ENCODE results near the gene DUSP18.

DUSP18 gene

GRCh38 chr22:30664798-30665197 lies 2.9 kb downstream of the DUSP18 start:
- H3K27ac ChIP-seq, result no peak overlapping the region
- H3K4me3 ChIP-seq (IDR thresholded peaks at IDR 0.05; ENCODE audit: insufficient read depth, low read depth, low read length), result no peak overlapping the region
- peaks cover 8% of the 10 kb centered on the region for H3K4me1 ChIP-seq (ENCODE audit: low read depth, poor library complexity, severe bottlenecking)
- H3K27me3 ChIP-seq (ENCODE audit: insufficient read depth, low read depth), result no peaks in the 10 kb centered on the region
- H2AFZ ChIP-seq (ENCODE audit: low read depth), result no peak overlapping the region
- H3K79me2 ChIP-seq (ENCODE audit: insufficient read depth, low read depth), result no peaks in the 10 kb centered on the region
- H4K20me1 ChIP-seq (ENCODE audit: insufficient read depth), result no peaks in the 10 kb centered on the region
- no peak for TF ChIP-seq CTCF (conservative IDR thresholded peaks at IDR 0.05; ENCODE audit: low read depth, low read length)
- H3K36me3 ChIP-seq (ENCODE audit: insufficient read depth), result no peaks in the 10 kb centered on the region
- no peak overlapping the region for H3K4me2 ChIP-seq
- H3K9ac ChIP-seq, result no peak overlapping the region

- H3K79me2 ChIP-seq (ENCODE audit: insufficient read depth, low read depth), result no peaks in the 10 kb centered on the region
- H3K9ac ChIP-seq, result no peak overlapping the region
- H3K4me1 ChIP-seq (ENCODE audit: low read depth, poor library complexity, severe bottlenecking), result peaks cover 5% of the 10 kb centered on the region
- no peak overlapping the region for H3K4me3 ChIP-seq (IDR thresholded peaks at IDR 0.05; ENCODE audit: insufficient read depth, low read depth, low read length)
- no peak overlapping the region for H3K4me2 ChIP-seq
- no peak overlapping the region for H2AFZ ChIP-seq (ENCODE audit: low read depth)
- no peaks in the 10 kb centered on the region for H3K36me3 ChIP-seq (ENCODE audit: insufficient read depth)
- no peak overlapping the region for H3K27ac ChIP-seq
- H3K27me3 ChIP-seq (ENCODE audit: insufficient read depth, low read depth), result no peaks in the 10 kb centered on the region
- no peaks in the 10 kb centered on the region for H4K20me1 ChIP-seq (ENCODE audit: insufficient read depth)
- TF ChIP-seq CTCF (conservative IDR thresholded peaks at IDR 0.05; ENCODE audit: low read depth, low read length), result no peak
Observed at GRCh38 chr22:30662040-30662439, 5.6 kb downstream of the DUSP18 start.

GRCh38 chr22:30655532-30655931 lies 12.1 kb downstream of the DUSP18 start:
- H3K4me3 ChIP-seq (IDR thresholded peaks at IDR 0.05; ENCODE audit: insufficient read depth, low read depth, low read length), result no peak overlapping the region
- no peak for TF ChIP-seq CTCF (conservative IDR thresholded peaks at IDR 0.05; ENCODE audit: low read depth, low read length)
- H3K9ac ChIP-seq, result no peak overlapping the region
- H3K4me1 ChIP-seq (ENCODE audit: low read depth, poor library complexity, severe bottlenecking), result no peaks in the 10 kb centered on the region
- no peaks in the 10 kb centered on the region for H3K79me2 ChIP-seq (ENCODE audit: insufficient read depth, low read depth)
- H2AFZ ChIP-seq (ENCODE audit: low read depth), result no peak overlapping the region
- H3K36me3 ChIP-seq (ENCODE audit: insufficient read depth), result no peaks in the 10 kb centered on the region
- H3K27ac ChIP-seq, result no peak overlapping the region
- no peak overlapping the region for H3K4me2 ChIP-seq
- no peaks in the 10 kb centered on the region for H4K20me1 ChIP-seq (ENCODE audit: insufficient read depth)
- no peaks in the 10 kb centered on the region for H3K27me3 ChIP-seq (ENCODE audit: insufficient read depth, low read depth)

- no peak for TF ChIP-seq CTCF (conservative IDR thresholded peaks at IDR 0.05; ENCODE audit: low read depth, low read length)
- H4K20me1 ChIP-seq (ENCODE audit: insufficient read depth), result no peaks in the 10 kb centered on the region
- H3K9ac ChIP-seq, result no peak overlapping the region
- H3K79me2 ChIP-seq (ENCODE audit: insufficient read depth, low read depth), result no peaks in the 10 kb centered on the region
- H3K4me2 ChIP-seq, result no peak overlapping the region
- no peaks in the 10 kb centered on the region for H3K36me3 ChIP-seq (ENCODE audit: insufficient read depth)
- no peaks in the 10 kb centered on the region for H3K4me1 ChIP-seq (ENCODE audit: low read depth, poor library complexity, severe bottlenecking)
- H3K27me3 ChIP-seq (ENCODE audit: insufficient read depth, low read depth), result no peaks in the 10 kb centered on the region
- no peak overlapping the region for H3K27ac ChIP-seq
- no peak overlapping the region for H2AFZ ChIP-seq (ENCODE audit: low read depth)
- H3K4me3 ChIP-seq (IDR thresholded peaks at IDR 0.05; ENCODE audit: insufficient read depth, low read depth, low read length), result no peak overlapping the region
Observed at GRCh38 chr22:30654361-30654760, 13.3 kb downstream of the DUSP18 start.

Measured in KMS-11 (cell line).